Endothelial cell of umbilical vein (primary cell): ENCODE results near the gene OR51B2. TPM values are rescaled to one million over a fixed set of nuclear protein-coding genes. Genes with fewer than 3 reads are reported as not detected.

Experiments used
- BruUV-seq: library from RNA; stranded (reverse); fragments of 400-500 nt; replicated peaks from 2 replicates; lab custom pipeline; 2021; lab: Mats Ljungman, UMichigan
- CTCF ChIA-PET: fragments of 300-600, 350-600 bp; sonication (Branson Sonifier 250); formaldehyde crosslinking; loops from one replicate; lab custom pipeline; 2021; ENCODE audit warnings: antibody characterized with exemption, inconsistent platforms; lab: Charles Lee
- POLR2A ChIA-PET: fragments of 300-600, 350-600 bp; sonication (Branson Sonifier 250); formaldehyde crosslinking; loops from one replicate; lab custom pipeline; 2021; ENCODE audit warnings: antibody characterized with exemption, inconsistent platforms; lab: Charles Lee
- DNase-seq: peaks from one replicate; pipeline ENCODE4 v3.0.0-alpha.2; 2011; ENCODE audit warnings: low read depth, low spot score
- FAIRE-seq: peaks from 2 replicates; lab custom pipeline; 2011; peaks lifted over from hg19 to GRCh38; lab: Jason Lieb, UNC
- H2AFZ ChIP-seq: 2 replicates; pipeline ENCODE4 v1.6.0; 2012; ENCODE audit warnings: low read depth, low read length, control low read depth, inconsistent platforms
- H3K27ac ChIP-seq: 2 replicates; pipeline ENCODE4 v1.5.1; 2011; ENCODE audit warnings: low read depth, mild to moderate bottlenecking, control low read depth, low read length, moderate library complexity; ENCODE audit not compliant: insufficient read depth
- H3K27me3 ChIP-seq, 2 experiments: 2 replicates each; pipeline versions ENCODE4 v1.6.0 to v1.6.1; 2011; ENCODE audit warnings: low read length in 2 of 2, mixed read lengths in 1 of 2; ENCODE audit not compliant: control insufficient read depth in 2 of 2, insufficient read depth in 2 of 2
- H3K36me3 ChIP-seq, 2 experiments: 2 replicates in 1 of 2; 3 replicates in 1 of 2; pipeline ENCODE4 v1.5.1; 2011; ENCODE audit warnings: low read length in 2 of 2, mild to moderate bottlenecking in 1 of 2, moderate library complexity in 1 of 2; ENCODE audit not compliant: control insufficient read depth in 2 of 2, insufficient read depth in 2 of 2; ENCODE audit errors: extremely low read depth in 1 of 2
- H3K4me1 ChIP-seq: 3 replicates; pipeline ENCODE4 v1.5.1; 2011; ENCODE audit warnings: mild to moderate bottlenecking, low read length; ENCODE audit not compliant: control insufficient read depth, insufficient read depth; ENCODE audit errors: extremely low read depth
- H3K4me2 ChIP-seq: 2 replicates; pipeline ENCODE4 v1.6.1; 2011; ENCODE audit warnings: low read length, control low read depth, mixed read lengths; ENCODE audit not compliant: insufficient read depth
- H3K4me3 ChIP-seq, 3 experiments: fragments of 200-600 bp in 1 of 3; sonication (generic), shearing (Covaris generic) in 1 of 3; replicated peaks in 1 of 3; 2 replicates each; pipeline ENCODE4 v1.5.1; 2011 to 2016; ENCODE audit warnings: control low read depth in 3 of 3, low read length in 3 of 3, mild to moderate bottlenecking in 2 of 3, inconsistent platforms in 1 of 3, low read depth in 1 of 3, moderate library complexity in 1 of 3; ENCODE audit not compliant: insufficient read depth in 1 of 3
- H3K79me2 ChIP-seq: 2 replicates; pipeline ENCODE4 v1.6.0; 2012; ENCODE audit warnings: low read length, inconsistent platforms; ENCODE audit not compliant: control insufficient read depth, insufficient read depth
- H3K9ac ChIP-seq: replicated peaks from 2 replicates; pipeline ENCODE3; 2011; ENCODE audit warnings: low read length, control low read depth; ENCODE audit not compliant: insufficient read depth; ENCODE audit errors: extremely low read depth
- H3K9me1 ChIP-seq: replicated peaks from 3 replicates; pipeline ENCODE4 v1.6.0; 2011; ENCODE audit warnings: mild to moderate bottlenecking, low read length; ENCODE audit not compliant: control insufficient read depth, insufficient read depth; ENCODE audit errors: extremely low read depth
- H3K9me3 ChIP-seq: replicated peaks from 2 replicates; pipeline ENCODE4 v1.5.1; 2012; ENCODE audit warnings: low read length, inconsistent platforms; ENCODE audit not compliant: control insufficient read depth, insufficient read depth
- H4K20me1 ChIP-seq: replicated peaks from 2 replicates; pipeline ENCODE3; 2011; ENCODE audit warnings: mild to moderate bottlenecking, low read length; ENCODE audit not compliant: control insufficient read depth, insufficient read depth; ENCODE audit errors: extremely low read depth
- CTCF ChIP-seq, 2 donors: IDR thresholded peaks; 1 replicate in 1 of 2; 2 replicates in 1 of 2; pipeline ENCODE4 v1.5.1; 2011; ENCODE audit warnings: low read length in 2 of 2, mild to moderate bottlenecking in 2 of 2, moderate library complexity in 2 of 2, control low read depth in 1 of 2, inconsistent platforms in 1 of 2, low read depth in 1 of 2; ENCODE audit not compliant: insufficient read depth in 1 of 2; ENCODE audit errors: extremely low read depth in 1 of 2
- EZH2 ChIP-seq: IDR thresholded peaks from 2 replicates; pipeline ENCODE4 v1.6.1; 2012; ENCODE audit warnings: borderline replicate concordance, low read depth, mild to moderate bottlenecking, moderate library complexity, low read length, inconsistent platforms; ENCODE audit not compliant: severe bottlenecking
- FOS ChIP-seq: IDR thresholded peaks from 2 replicates; pipeline ENCODE4 v1.6.1; 2011; ENCODE audit warnings: mild to moderate bottlenecking, low read length, moderate library complexity, borderline replicate concordance; ENCODE audit not compliant: insufficient read depth
- MAX ChIP-seq: IDR thresholded peaks from 2 replicates; pipeline ENCODE4 v1.6.1; 2011; ENCODE audit not compliant: insufficient read depth, insufficient read length
- MYC ChIP-seq: IDR thresholded peaks from one replicate; pipeline ENCODE4 v1.6.1; 2011; ENCODE audit warnings: mild to moderate bottlenecking, low read depth, low read length
- POLR2AphosphoS5 ChIP-seq: IDR thresholded peaks from 2 replicates; pipeline ENCODE4 v1.6.1; 2012; ENCODE audit warnings: low read depth, mild to moderate bottlenecking, control low read depth, low read length, moderate library complexity; ENCODE audit not compliant: insufficient read depth
- dilution Hi-C: fragments of 300-500 bp; cut with MboI; formaldehyde crosslinking; loops from one replicate; pipeline ENCODE4 v1.15.0; 2019; ENCODE audit warnings: low sequenced_read_pairs; ENCODE audit not compliant: extremely low pct_ligation_motif_present
- intact Hi-C: fragments of 100-400 bp; cut with micrococcal nuclease; formaldehyde crosslinking; loops from one replicate; pipeline ENCODE4 v1.10.0; 2022
- polyA plus RNA-seq, 4 experiments: library from polyadenylated mRNA; depleted of rRNA in 3 of 4; stranded (reverse) in 3 of 4; unstranded in 1 of 4; fragments of >200 nt; gene quantifications; 2 replicates each; pipeline versions ENCODE4 v1.2.1 to v1.2.3, GENCODE V29; 2011 to 2012; ENCODE audit warnings: missing spikeins in 1 of 4
- total RNA-seq: library from RNA; stranded (reverse); gene quantifications from 2 replicates; pipeline ENCODE4 v1.2.3, GENCODE V29; 2021

Gene OR51B2
- total and polyA plus RNA-seq, 2 donors (not counting 3 experiments of a cell fraction or from before 2014, with no cell fraction given), result not detected

GRCh38 chr11:5279471-5280090 is 44.5 kb downstream of the OR51B2 start:
- Histone ChIP-seq H3K79me2 (no peaks in the 10 kb centered on the region), H4K20me1 (no peaks in the 10 kb centered on the region), H3K9me1 (no peaks in the 10 kb centered on the region), H3K27me3 (no peaks in the 10 kb centered on the region), H3K36me3 (no peaks in the 10 kb centered on the region), H3K4me1 (peaks cover 11% of the 10 kb centered on the region), H3K4me3 (no peak overlapping the region), H3K9me3 (no peaks in the 10 kb centered on the region), H2AFZ (peak overlapping the region; percentile 60), H3K27ac (peak overlapping the region; percentile 39), H3K9ac (no peak overlapping the region), H3K4me2 (no peak overlapping the region)
- ChIA-PET POLR2A (no interaction called here), CTCF (interaction anchor here (1.2 kb wide), 1 partner anchor 1092 kb away, joined by 3 read pairs; no protein-coding TSS in a partner anchor)
- dilution Hi-C loops (no loop called here), intact Hi-C loops (loop anchor here (1.0 kb wide), 1 partner anchor 88 kb away; no protein-coding TSS in a partner anchor)
- TF ChIP-seq FOS, result no peak
- TF ChIP-seq POLR2AphosphoS5, result no peak
- TF ChIP-seq CTCF (IDR thresholded peaks at IDR 0.05; ENCODE audit: extremely low read depth in 1 of 2, insufficient read depth in 1 of 2, low read depth in 1 of 2, low read length in 2 of 2), result no peak
- TF ChIP-seq MAX, result no peak
- TF ChIP-seq MYC, result no peak
- no peak for TF ChIP-seq EZH2
- DNase-seq (no peak), FAIRE-seq (no peak)
- no TSS peak for BruUV-seq
